K562 (cell line): ENCODE data around the gene ALG8. TPM values are rescaled to one million over a fixed set of nuclear protein-coding genes. Genes with fewer than 3 reads are reported as not detected.

Experiments used
- ATAC-seq: fragments of 200-7000 bp; cut with Tn5 transposase; 3 replicates; pipeline ENCODE4 v1.9.1; 2020; ENCODE audit warnings: moderate library complexity
- BruUV-seq: library from RNA; stranded (reverse); fragments of 400-500 nt; replicated peaks from 2 replicates; lab custom pipeline; 2021; lab: Mats Ljungman, UMichigan
- CTCF ChIA-PET: fragments of 300-600 bp; formaldehyde crosslinking; extraction: SDS; loops from one replicate; lab custom pipeline; 2021; ENCODE audit warnings: low intra/inter-chr PET ratio; lab: Yijun Ruan, JAX
- POLR2A ChIA-PET: fragments of 300-600, 350-650 bp; sonication (Branson Sonifier 250); formaldehyde crosslinking; extraction: SDS; loops from one replicate; lab custom pipeline; 2021; ENCODE audit warnings: antibody characterized with exemption, inconsistent platforms; lab: Yijun Ruan, JAX
- DNase-seq, 4 experiments: peaks; one replicate each; pipeline versions ENCODE4 v3.0.0 to v3.0.0-alpha.2; 2011 to 2018; ENCODE audit warnings: low spot score in 3 of 4, mixed read lengths in 3 of 4; ENCODE audit errors: extremely low read depth in 1 of 4
- FAIRE-seq: peaks from 2 replicates; lab custom pipeline; 2011; peaks lifted over from hg19 to GRCh38; lab: Jason Lieb, UNC
- H2AFZ ChIP-seq: 2 replicates; pipeline ENCODE4 v1.6.0; 2011; ENCODE audit warnings: low read depth, low read length, control low read depth, inconsistent platforms
- H3K27ac ChIP-seq: fragments of 200-600 bp; 3 replicates; pipeline ENCODE4 v1.8.0; 2011; ENCODE audit warnings: low read depth, mild to moderate bottlenecking, control low read depth, inconsistent platforms, low read length, moderate library complexity, mixed read lengths; ENCODE audit errors: extremely low read depth
- H3K27me3 ChIP-seq, 2 experiments: fragments of 300-600 bp in 1 of 2; 2 replicates in 1 of 2; 3 replicates in 1 of 2; pipeline versions ENCODE4 v1.6.0 to v1.8.0; 2011; ENCODE audit warnings: inconsistent platforms in 2 of 2, low read length in 2 of 2, mild to moderate bottlenecking in 1 of 2, mixed read lengths in 1 of 2, moderate library complexity in 1 of 2; ENCODE audit not compliant: control insufficient read depth in 2 of 2, insufficient read depth in 2 of 2
- H3K36me3 ChIP-seq: fragments of 300-600 bp; 3 replicates; pipeline ENCODE4 v1.8.0; 2011; ENCODE audit warnings: mild to moderate bottlenecking, low read length, inconsistent platforms; ENCODE audit not compliant: control insufficient read depth, insufficient read depth
- H3K4me1 ChIP-seq, 2 experiments: fragments of 200-600 bp in 1 of 2; replicated peaks in 1 of 2; 2 replicates in 1 of 2; 3 replicates in 1 of 2; pipeline versions ENCODE4 v1.5.1 to v1.8.0; 2011; ENCODE audit warnings: inconsistent platforms in 2 of 2, low read length in 2 of 2, mild to moderate bottlenecking in 1 of 2, mixed read lengths in 1 of 2, moderate library complexity in 1 of 2; ENCODE audit not compliant: control insufficient read depth in 2 of 2, insufficient read depth in 2 of 2
- H3K4me2 ChIP-seq: 2 replicates; pipeline ENCODE4 v1.6.1; 2011; ENCODE audit warnings: low read length, control low read depth, inconsistent platforms, mixed read lengths; ENCODE audit not compliant: insufficient read depth
- H3K4me3 ChIP-seq: fragments of 200-600 bp; sonication (generic), shearing (Covaris generic); 2 replicates; pipeline ENCODE4 v1.5.1; 2016; ENCODE audit warnings: control low read depth, inconsistent platforms
- H3K79me2 ChIP-seq: fragments of 200-600 bp; 3 replicates; pipeline ENCODE4 v1.8.0; 2011; ENCODE audit warnings: low read length, inconsistent platforms; ENCODE audit not compliant: control insufficient read depth, insufficient read depth
- H3K9ac ChIP-seq, 2 experiments: 2 replicates each; pipeline versions ENCODE4 v1.6.0 to v1.6.1; 2011; ENCODE audit warnings: low read depth in 2 of 2, low read length in 2 of 2, control low read depth in 1 of 2, inconsistent platforms in 1 of 2, mild to moderate bottlenecking in 1 of 2, mixed read lengths in 1 of 2; ENCODE audit not compliant: insufficient read depth in 1 of 2
- H3K9me1 ChIP-seq: one replicate; pipeline ENCODE4 v1.6.0; 2011; ENCODE audit warnings: inconsistent platforms, mild to moderate bottlenecking, low read length, moderate library complexity; ENCODE audit not compliant: control insufficient read depth, insufficient read depth
- H3K9me3 ChIP-seq: replicated peaks from 2 replicates; pipeline ENCODE4 v1.5.1; 2011; ENCODE audit warnings: low read depth, low read length, inconsistent platforms; ENCODE audit not compliant: control insufficient read depth, insufficient read depth
- H4K20me1 ChIP-seq: replicated peaks from 2 replicates; pipeline ENCODE4 v1.6.1; 2011; ENCODE audit warnings: low read length, inconsistent platforms, mixed read lengths; ENCODE audit not compliant: control insufficient read depth, insufficient read depth
- CCNT2 ChIP-seq: IDR thresholded peaks from 2 replicates; pipeline ENCODE4 v1.6.1; 2011; ENCODE audit warnings: borderline replicate concordance, low read depth, mild to moderate bottlenecking, moderate library complexity, mixed read lengths, low read length; ENCODE audit not compliant: insufficient read length; ENCODE audit errors: extremely low read depth
- CHAMP1 ChIP-seq: fragments of 450-650 bp; IDR thresholded peaks from 2 replicates; pipeline ENCODE4 v1.6.1; 2016; ENCODE audit warnings: mild to moderate bottlenecking
- COPS2 ChIP-seq: fragments of 450-650 bp; conservative IDR thresholded peaks from 2 replicates; pipeline ENCODE4 v1.6.1; 2016; ENCODE audit warnings: mild to moderate bottlenecking, moderate library complexity
- HMG20B ChIP-seq: fragments of 250-450 bp; sonication (Bioruptor Pico); IDR thresholded peaks from 2 replicates; pipeline ENCODE4 v1.5.0; 2021; ENCODE audit warnings: mild to moderate bottlenecking
- NRF1 ChIP-seq, 2 experiments: fragments of 450-650 bp; IDR thresholded peaks in 1 of 2; conservative IDR thresholded peaks in 1 of 2; 2 replicates each; pipeline ENCODE4 v1.6.1; 2014; ENCODE audit warnings: mild to moderate bottlenecking in 2 of 2
- PBX2 ChIP-seq, 2 experiments: IDR thresholded peaks in 1 of 2; conservative IDR thresholded peaks in 1 of 2; 2 replicates each; pipeline ENCODE4 v1.6.1; 2016; ENCODE audit warnings: low read depth in 2 of 2, mild to moderate bottlenecking in 1 of 2, missing compliant biosample characterization in 1 of 2, missing genetic modification characterization in 1 of 2, moderate library complexity in 1 of 2
- POLR3G ChIP-seq: IDR thresholded peaks from 2 replicates; pipeline ENCODE4 v1.6.1; 2011; ENCODE audit not compliant: insufficient read length, insufficient replicate concordance; ENCODE audit errors: extremely low read depth
- PTBP1 ChIP-seq: fragments of 200-400 bp; formaldehyde crosslinking; IDR thresholded peaks from 2 replicates; pipeline ENCODE4 v1.6.1; 2017; ENCODE audit warnings: low read depth, low read length
- ZNF174 ChIP-seq: fragments of 250-450 bp; sonication (Bioruptor Pico); IDR thresholded peaks from 2 replicates; pipeline ENCODE4 v1.4.0; 2020; ENCODE audit warnings: mild to moderate bottlenecking
- ZNF277 ChIP-seq: fragments of 250-450 bp; sonication (Bioruptor Pico); IDR thresholded peaks from 2 replicates; pipeline ENCODE4 v1.8.0; 2022; ENCODE audit warnings: inconsistent platforms, mild to moderate bottlenecking, moderate library complexity, borderline replicate concordance
- ZNF644 ChIP-seq: fragments of 200-800 bp; sonication (Bioruptor generic); IDR thresholded peaks from 2 replicates; pipeline ENCODE4 v1.6.1; 2016; ENCODE audit warnings: low read depth, missing genetic modification characterization, missing compliant biosample characterization
- WGBS: fragments of 100-300 bp; shearing (Covaris generic); methylation state at CpG from one replicate; pipeline ENCODE4 v1.1.6; 2016; ENCODE audit warnings: low coverage, mixed read lengths; ENCODE audit not compliant: insufficient coverage; ENCODE audit errors: missing lambda C conversion rate; 5-methylcytosine and 5-hydroxymethylcytosine counted together
- in situ Hi-C: fragments of 300-500 bp; cut with MboI; formaldehyde crosslinking; loops from 4 replicates; pipeline ENCODE4 v1.15.0; 2018; ENCODE audit warnings: inconsistent platforms, mixed read lengths
- intact Hi-C: fragments of 100-400 bp; cut with micrococcal nuclease; formaldehyde crosslinking; loops from 2 replicates; pipeline ENCODE4 v1.14.2; 2022
- polyA plus RNA-seq, 8 experiments: library from polyadenylated mRNA; depleted of rRNA in 4 of 8; stranded (reverse) in 5 of 8; unstranded in 3 of 8; fragments of >200 nt; fragmentation: Nextera tagmentation in 2 of 8; fragmentation: Illumina TruSeq in 1 of 8; extraction: Ambion mirVana in 2 of 8; extraction: Trizol in 1 of 8; gene quantifications; 2 replicates each; pipeline versions ENCODE4 v1.2.1 to v1.2.3, GENCODE V29; 2011 to 2014; ENCODE audit warnings: inconsistent platforms in 1 of 8, missing spikeins in 1 of 8
- total RNA-seq, 7 experiments: library from RNA; depleted of rRNA in 6 of 7; stranded (reverse); fragments of >200 nt in 6 of 7; fragmentation: Illumina TruSeq in 2 of 7; extraction: Trizol in 2 of 7; gene quantifications; 2 replicates each; pipeline versions ENCODE4 v1.2.1 to v1.2.3, GENCODE V29; 2011 to 2021; ENCODE audit warnings: low replicate concordance in 1 of 7
- TF ChIP-seq, protein P1 (sequence below): fragments of 200-800 bp; sonication (Bioruptor generic); IDR thresholded peaks from 2 replicates; pipeline ENCODE4 v1.6.1; 2017; ENCODE audit warnings: missing genetic modification characterization, missing compliant biosample characterization

The ALG8 gene
- total and polyA plus RNA-seq, 9 of the 15 experiments (the other 6 are each of a cell fraction or from before 2014, with no cell fraction given) = 59.3 to 189 (median 106) TPM

DNA sequence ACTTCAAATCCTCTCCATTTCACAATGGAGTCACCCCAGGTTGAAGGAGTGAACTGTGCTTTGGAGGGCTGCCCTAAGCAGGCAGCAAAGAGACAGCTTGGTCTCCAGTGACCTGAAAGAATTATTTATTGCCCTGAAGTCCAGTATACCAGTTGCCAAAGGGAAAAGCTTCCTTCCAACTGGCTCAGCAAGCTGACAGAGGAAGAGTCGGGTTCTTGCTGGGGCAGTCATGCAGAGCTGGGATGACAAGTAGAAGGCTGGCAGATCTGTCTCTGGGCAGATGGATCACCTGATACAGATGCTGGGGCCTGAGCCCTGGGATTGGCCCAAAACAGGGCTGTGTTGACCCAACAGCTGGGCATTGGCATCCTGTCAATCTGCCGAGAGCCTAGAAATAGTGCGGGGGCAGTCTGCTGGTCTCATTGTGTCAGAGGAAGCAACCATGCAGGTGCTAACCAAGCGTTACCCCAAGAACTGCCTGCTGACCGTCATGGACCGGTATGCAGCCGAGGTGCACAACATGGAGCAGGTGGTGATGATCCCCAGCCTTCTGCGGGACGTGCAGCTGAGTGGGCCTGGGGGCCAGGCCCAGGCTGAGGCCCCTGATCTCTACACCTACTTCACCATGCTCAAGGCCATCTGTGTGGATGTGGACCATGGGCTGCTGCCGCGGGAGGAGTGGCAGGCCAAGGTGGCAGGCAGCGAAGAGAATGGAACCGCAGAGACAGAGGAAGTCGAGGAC lies 75.8 kb downstream of the ALG8 start, which contains the start of gene THRSP:
THRSP (plus strand) TSS at position 422 of the 742 bp plus-strand sequence; CDS start at position 443, 21 bp downstream.
- DNase-seq (peak in 1 of 4 experiments; percentile 5), ATAC-seq (no peak), FAIRE-seq (no peak)
- Histone ChIP-seq H2AFZ (no peak within 1 kb of the TSS), H3K4me2 (no peak within 1 kb of the TSS), H3K27me3 (no peaks in the 10 kb centered on the region), H3K27ac (no peak within 1 kb of the TSS), H3K4me1 (peaks cover 13 to 20% of the 10 kb centered on the region in 2 experiments), H3K9ac (no peak within 1 kb of the TSS), H3K36me3 (peaks cover 11% of the 10 kb centered on the region; the same call in 2 of the 3 replicates), H4K20me1 (no peaks in the 10 kb centered on the region), H3K79me2 (no peaks in the 10 kb centered on the region), H3K9me3 (no peaks in the 10 kb centered on the region), H3K9me1 (no peaks in the 10 kb centered on the region), H3K4me3 (no peak within 1 kb of the TSS)
- in situ Hi-C loops = no loop called here
- ChIA-PET POLR2A (interaction anchor here (0.7 to 1.1 kb wide), 4 partner anchors 13 to 24 kb away, joined by 3 to 5 read pairs (median 4); no protein-coding TSS in a partner anchor), CTCF (interaction anchor here (0.5 kb wide), 1 partner anchor 589 kb away, joined by 3 read pairs; no protein-coding TSS in a partner anchor)
- intact Hi-C loops = no loop called here
- 88% methylated on average over 14 of the region's 14 CpGs for WGBS
- BruUV-seq = no TSS peak
- TF ChIP-seq, protein P1, sequence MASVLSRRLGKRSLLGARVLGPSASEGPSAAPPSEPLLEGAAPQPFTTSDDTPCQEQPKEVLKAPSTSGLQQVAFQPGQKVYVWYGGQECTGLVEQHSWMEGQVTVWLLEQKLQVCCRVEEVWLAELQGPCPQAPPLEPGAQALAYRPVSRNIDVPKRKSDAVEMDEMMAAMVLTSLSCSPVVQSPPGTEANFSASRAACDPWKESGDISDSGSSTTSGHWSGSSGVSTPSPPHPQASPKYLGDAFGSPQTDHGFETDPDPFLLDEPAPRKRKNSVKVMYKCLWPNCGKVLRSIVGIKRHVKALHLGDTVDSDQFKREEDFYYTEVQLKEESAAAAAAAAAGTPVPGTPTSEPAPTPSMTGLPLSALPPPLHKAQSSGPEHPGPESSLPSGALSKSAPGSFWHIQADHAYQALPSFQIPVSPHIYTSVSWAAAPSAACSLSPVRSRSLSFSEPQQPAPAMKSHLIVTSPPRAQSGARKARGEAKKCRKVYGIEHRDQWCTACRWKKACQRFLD = no peak
- TF ChIP-seq ZNF277 (no peak), CHAMP1 (no peak), CCNT2 (no peak), POLR3G (no peak), COPS2 (no peak), PTBP1 (no peak), ZNF174 (CRISPR knock-in tag) (no peak), HMG20B (CRISPR knock-in tag) (no peak), PBX2 (CRISPR knock-in tag; IDR thresholded peaks at IDR 0.05; ENCODE audit: low read depth) (no peak), PBX2 (tag; conservative IDR thresholded peaks at IDR 0.05; ENCODE audit: low read depth) (no peak), ZNF644 (tag) (no peak), NRF1 (conservative IDR thresholded peaks at IDR 0.05 in 1 of 2, IDR thresholded peaks at IDR 0.05 in 1 of 2) (no peak)
